ENCODE results near the gene NR3C2.

The NR3C2 gene

DNA sequence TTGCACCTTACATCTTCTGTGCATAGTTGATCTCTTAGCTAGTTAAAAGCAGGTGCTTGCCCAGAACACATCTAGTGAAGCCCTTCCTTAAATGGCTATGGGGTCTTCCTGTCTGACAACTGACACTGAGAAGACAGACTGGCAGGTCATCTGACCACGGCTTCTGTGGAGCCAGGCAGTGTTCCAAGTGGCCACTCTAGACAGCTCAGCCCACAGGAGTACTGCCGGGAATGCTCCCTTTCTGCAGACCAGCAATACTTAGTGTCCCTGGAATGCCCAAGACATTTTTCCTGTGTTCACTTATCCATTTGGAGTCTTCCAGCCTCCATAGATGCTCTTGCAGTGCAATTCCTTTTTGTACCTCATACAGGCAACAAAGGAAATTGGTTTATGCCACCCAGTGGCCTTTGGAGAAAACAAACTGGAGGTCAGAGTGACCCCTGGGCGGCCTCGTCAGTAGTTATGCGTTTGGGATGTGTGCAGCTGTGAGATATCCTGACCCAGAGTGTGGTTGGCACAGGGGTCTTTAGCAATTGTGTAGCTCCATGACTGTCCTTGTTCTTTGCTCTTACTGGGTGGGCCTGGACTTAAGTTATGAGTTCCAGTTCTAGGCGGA, 374.8 kb downstream of the NR3C2 start:
- DNase-seq = no peak

DNA sequence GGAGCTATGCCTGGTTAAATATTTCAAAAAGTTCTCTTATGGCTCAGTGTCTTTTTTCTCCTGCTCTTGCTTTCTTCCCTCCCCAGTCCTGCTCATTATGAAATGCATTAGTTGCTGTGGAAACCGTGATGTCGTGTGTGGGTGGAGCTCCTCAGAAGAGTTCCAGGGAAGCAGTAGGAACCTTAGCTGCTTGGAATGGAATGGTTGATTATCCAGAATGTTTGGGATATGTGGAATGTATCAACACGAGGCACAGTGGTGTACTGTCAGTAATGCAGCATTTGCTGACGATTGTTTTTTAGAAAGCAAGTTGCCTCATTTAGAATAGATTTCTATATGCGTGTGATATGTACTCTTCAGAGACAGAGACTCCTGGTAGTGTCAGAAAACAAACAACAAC, 377.1 kb downstream of the NR3C2 start:
- no peak for DNase-seq

DNA sequence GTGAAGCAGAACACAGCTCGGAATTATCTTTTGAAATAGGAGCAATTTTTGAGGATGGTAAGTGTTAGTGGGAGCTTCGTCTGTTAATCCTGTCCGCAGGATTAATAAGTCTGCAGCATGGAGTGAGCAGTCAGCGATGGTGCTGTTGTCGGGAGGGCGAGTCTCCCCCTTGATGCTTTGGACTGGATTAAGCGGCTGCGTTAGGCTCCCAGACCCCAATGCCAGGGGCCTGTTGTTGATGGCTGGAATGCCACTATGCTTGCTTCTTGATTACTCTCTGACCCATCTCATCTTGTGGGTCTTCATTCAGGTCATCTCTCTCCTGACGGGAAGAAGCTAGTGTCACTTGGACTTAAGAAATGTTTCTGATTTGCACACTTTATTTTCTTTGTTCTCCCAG, 377.8 kb downstream of the NR3C2 start:
- no peak for DNase-seq

DNA sequence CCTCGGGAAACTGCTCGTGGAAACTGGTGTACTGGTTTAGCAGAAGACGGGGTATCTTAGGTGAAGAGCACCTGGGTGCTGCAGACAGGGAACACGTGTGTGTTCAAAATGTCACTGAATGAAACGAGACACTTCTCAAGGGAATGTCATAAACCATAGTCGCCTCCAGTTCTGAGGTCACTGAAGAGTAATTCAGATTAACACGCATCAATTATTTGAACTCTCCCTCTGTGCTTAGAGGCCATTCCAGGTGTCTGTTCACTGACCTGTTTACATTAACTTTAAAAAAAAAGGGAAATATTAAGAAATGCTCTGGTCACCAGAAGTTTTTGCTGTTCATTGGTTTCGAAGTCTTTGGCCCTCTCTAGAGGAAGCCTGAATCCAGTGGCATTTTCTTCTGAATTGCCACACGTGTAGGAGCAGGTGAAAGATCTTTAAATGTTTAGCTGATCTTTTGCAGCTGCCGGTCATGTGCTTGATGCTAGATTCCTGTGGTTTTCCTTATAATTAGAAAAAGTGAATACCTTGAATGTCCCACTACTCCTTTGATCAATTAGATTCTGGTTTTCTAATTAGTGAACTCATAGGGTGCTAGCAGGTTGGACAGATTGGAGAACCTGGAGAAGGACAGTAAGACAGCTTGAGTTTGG, 379.8 kb downstream of the NR3C2 start:
- no peak for DNase-seq

DNA sequence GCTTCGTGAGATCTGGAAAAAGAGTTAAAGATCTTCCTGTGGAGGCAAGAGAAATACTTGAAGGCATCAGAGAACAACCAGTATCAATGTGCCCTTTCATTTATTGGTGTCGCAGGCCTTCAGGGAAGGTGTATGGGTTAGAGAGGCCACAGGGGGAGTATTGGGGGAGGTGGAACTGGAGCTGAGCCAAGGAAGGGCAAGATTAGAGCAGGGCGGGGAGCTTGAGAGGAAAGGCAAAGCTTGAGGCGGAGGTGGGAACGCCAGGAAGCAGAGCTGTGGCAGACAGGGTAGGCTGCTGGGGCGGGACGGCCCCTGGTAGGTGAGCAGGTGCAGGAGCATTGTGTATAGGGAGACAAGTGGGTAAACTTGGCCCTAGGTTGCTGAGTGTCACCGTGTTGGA, 380.4 kb downstream of the NR3C2 start:
- no peak for DNase-seq

DNA sequence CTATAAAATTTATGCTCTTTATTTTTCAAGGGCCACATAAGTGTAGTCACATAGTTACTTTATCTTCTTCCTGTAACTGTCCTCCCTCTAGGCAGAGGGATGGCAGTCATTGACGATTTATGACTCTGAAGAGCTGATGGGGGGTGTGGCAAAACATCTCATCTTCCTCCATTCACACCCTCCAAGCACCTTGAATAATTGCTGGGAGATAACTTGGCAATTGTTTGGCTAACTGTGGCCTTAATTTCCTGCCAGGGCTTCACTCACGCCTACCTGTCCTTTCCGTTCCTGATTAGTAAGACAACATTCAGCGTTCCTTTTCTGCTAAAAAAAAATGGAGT, 381.1 kb downstream of the NR3C2 start:
- DNase-seq = no peak

DNA sequence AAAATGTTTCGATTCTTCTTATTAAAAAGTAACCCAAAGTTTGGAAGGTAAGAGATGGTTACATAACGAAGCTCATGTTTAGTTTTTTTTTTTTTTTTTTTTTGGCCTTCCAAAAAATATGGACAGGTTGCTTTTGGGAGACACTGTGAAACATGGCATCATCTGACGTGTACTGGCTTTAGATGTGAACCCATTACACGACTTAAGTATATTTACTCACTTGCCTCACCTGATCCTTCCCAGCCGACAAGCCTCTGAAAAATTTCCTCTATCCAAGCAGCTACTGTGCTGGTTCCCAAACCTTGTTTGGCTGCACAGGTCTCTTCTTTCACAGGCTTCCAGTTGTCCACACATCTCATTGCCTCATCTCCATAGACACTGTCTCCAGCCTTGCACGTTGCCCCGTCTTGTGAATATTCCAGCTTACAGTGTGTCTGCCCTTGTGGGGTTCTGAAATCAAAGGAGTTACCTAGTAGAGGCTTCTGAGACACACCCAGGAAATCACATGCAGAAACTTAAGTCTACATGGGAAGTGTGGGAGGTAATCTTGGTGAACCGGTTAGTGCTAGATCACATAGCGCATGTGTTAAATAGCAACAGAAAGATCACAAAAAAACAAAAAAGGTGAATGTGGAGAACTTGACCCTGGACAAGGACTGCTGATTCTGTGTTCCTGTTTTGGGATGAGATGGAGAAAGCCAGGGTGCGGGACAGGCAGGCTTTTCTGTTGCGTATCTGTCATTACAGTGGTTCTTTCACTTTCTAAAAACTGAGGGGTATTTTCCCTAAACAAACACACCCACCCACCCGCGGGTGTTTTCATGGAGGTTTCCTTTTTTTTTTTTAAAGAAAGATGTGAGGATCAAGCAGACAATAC, 381.7 kb downstream of the NR3C2 start:
- DNase-seq = no peak

DNA sequence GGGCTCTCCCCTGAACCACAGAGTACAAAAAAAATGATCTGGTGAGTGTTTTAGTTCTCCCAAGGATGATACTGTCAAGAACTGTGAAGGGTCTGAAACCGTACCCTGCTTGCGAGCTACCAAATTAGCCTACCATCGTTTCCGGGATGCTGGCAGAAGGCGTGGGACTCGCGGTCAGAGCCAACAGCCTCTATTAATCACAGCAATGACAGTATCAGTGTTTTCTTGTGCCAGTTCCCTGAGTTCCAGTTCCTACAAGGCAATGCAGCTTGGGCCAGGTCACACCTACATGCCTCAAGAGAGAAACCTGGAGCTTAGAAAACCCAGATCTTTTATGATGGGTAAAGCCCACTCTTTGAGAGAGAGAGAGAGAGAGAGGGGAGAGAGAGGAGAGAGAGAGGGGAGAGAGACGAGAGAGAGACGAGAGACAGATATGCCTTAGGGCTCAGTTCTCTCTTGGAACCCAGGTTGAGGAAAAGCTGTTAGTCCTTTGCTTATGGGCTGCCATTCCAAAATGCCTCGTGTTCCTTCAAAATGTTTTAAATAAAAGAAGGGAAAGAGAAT, 382.5 kb downstream of the NR3C2 start:
- no peak for DNase-seq

DNA sequence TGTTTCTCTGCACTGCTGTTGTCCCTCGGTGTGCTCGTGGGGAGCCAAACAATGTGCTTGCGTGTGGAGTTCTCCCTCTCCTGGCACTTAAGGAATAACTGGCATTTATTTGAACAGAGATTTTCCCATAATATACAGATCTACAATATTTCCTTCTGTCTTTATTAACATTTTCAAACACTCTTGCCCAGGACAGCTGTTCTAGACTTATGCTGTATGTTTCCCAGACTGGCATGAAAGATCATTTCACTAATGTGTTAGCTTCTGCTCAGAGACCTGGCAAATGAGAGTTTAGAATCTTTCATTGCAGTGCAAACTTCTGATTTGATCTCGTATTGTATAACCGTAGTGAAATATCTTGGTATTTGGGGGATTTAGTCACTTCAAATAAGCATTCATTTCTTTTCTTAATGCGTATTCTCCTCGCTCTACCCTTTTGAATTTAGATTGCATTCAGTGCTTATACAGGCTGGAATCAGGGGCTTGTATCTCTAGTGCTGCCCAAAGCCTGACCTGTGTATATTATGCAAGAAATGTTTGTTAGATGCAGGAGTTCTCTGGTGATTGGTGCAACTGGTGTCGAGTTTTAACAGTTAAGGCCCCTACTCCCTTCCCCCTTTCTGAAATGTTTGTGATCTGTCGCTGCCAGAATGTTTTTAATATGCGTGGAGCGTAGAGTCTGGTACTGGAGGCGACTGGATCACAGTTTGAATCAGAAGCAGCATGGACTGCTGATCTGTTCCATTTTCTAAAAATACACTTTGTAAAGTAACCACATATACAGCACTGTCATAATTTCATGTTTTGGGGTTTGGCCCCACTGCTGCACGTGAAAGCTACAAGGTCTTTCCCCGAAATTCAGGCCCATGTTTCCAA, 384.0 kb downstream of the NR3C2 start:
- DNase-seq = no peak

DNA sequence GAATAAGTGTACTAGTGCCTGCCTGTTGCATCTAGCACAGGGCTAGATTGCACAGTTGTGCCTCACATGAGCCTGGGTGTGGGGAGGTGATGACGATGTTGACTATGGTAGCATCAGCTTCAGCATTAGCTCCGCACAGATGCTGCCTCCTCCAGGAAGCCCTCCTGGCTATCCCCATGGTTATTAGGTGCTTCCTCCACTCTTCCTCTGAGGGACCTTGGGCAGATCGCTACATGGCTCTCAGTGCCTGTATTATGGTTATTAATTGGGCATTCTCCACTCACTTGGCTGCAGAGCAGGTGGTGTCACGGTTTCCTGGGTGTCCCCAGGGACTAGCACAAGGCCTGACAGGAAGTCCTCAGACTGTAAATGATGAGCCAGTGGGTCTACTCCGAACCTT, 384.7 kb downstream of the NR3C2 start:
- DNase-seq = no peak

DNA sequence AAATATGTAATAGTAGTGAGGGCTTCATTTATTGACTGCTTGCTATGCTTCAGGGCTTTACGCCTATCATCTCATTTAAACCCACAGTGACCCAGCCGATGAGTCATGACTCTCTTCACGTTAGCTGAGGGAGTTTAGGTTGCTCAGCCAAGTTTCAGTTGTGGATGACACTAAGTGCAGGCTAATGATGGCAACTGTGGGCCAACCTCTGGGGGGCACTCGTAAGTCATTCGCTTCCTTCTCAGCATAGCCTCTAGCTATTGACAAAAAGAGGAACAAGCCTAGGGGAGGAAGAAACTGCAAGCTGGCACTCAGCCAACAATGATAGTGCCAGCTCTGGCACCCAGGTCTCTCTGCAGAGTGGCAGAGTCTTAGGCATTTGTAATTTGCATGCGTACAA, 385.3 kb downstream of the NR3C2 start:
- peak; percentile 73 for DNase-seq

DNA sequence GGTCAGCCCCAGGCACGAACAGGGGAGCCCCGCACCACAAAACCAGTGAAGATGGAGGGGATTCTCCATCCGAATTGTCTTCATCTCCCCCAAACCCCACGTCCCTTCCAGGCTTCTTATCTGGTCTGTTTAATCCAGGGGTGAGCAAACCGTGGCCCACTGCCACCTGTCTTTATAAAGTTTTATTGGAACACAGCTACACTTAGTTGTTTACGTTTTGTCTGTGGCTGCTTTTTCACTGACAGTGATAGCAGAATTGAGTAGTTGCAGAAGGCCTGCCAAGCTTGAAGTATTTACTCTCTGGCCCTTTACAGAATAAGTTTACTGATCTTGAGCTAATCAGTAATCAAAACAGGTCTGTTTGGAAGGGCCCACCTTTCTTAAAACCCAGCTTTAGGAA, 386.4 kb downstream of the NR3C2 start:
- DNase-seq = no peak

DNA sequence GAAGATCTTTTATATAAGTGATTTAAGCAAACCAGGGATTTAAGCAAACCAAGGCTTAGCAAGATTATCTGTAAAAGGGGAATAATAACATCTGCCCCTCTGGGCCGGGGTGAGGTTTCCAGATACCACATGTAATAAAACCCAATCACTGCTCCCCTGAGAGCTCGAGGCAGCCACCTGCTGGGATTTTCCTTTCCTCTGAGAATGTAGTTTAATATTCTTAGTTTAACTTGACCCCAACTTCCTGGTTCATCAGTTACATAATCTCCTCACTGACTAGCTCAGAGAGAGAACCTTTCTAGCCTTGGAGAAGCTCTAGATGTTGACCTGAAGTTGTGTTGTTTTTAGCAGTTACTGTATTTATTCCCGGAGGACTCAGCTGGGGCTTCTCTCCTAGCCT, 387.9 kb downstream of the NR3C2 start:
- no peak for DNase-seq

DNA sequence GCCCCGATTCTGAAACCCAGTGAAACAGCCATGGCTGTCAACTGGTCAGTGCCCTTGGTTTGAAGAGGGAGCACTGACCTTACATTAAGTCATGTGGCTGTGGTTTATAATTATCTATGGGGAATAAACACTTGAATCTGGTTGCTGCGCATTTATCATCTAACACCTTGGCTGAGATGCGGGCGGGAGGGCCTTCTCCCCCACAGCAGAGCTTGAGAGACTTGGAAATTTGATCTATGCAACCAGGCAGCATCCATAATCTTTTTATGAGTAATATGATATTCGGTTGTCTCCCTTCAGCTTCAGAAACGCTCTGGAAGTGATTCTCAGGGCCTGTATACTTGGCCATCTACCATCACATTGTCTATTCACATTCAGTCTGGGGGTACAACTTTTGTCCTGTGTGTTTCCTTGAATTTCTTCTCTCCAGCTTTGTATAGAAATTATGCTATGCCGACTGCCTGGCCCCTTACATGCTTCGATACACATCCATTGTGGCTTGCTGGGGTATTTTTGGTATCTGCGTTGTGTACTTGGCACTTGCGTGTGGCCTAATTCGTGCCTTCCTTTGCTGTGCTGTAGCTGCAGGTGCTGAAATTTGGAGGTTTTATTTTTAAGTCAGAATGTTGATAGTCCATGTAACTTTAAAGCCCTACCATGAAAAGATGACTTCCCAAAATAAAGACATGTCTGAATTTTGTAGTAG, 388.8 kb downstream of the NR3C2 start:
- no peak for DNase-seq

DNA sequence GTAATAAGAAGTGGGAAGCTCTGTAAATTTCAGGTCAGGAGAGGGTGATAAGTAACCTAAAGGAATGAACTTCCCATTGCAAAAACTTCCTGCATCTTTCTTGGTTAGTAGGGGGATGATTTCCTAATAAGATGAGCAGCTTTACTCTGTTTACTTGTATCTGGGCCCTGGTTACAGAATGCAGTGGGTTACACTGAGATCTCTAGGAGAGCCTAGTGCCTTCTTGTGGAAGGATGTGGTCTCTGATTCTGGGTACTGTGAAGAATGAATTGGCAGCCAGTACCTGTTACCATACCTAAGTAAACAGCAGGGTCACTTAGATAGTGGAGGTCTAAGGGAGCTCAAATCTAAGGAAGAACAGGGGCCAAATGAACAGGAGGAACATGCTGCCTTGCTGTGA, 389.8 kb downstream of the NR3C2 start:
- no peak for DNase-seq

DNA sequence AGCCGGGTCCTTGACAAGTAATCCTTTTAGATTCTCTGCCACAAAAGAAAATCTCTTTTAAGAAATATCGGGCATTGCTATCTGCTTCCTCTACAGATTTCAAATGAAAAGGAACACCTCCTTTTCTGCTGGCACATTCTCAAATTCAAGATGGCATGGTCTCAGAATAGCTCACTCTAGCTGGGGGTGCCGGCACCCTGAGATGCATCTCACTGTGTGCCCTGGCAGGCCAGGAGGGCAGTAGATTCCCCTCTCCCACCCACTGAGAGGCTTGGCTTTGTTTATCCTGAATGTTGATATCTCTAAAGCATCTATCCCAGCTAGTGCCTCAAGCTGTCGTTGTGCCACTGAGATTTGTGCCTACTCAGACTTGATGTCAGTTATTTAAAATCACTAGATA, 390.8 kb downstream of the NR3C2 start:
- DNase-seq = no peak

DNA sequence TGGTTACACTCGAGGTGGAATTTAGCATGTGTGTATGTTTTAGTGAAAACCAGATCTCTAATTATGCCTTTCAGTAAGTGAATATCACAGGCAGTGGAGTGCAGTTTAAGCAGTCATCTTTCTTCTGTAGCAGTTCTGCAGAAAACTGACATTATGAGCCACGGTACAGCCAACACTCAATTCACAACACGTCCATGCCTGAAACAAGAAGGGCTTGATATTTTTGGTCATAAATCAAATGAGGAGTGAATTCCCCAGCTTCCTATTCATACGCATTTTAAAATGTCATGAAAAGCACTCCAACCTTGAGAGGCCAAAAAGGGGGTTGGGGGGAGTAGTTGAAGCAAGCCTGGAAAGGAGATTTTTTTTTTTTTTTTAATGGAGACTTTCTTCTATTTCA, 393.6 kb downstream of the NR3C2 start:
- no peak for DNase-seq

DNA sequence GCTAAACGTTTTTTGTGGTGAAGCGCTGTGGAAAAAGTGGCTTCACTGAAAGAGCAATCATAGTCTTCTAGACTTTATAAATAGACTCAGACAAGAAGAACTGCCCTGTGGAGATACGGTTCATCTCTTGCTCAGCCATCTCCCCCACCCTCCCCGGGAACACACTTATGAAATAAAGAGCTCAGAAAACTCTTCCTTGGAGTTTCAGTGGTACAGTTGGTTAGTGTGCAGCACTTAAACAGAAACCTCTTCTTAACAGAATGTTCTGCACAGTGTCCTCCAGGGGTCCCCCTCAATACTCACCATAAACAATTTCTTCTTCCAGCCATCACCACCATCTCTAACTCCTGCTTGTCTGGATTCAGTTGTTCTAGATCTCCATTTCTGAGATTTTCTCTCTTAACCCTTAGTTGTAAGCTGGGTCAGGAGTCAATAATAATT, 397.3 kb downstream of the NR3C2 start:
- DNase-seq = no peak

DNA sequence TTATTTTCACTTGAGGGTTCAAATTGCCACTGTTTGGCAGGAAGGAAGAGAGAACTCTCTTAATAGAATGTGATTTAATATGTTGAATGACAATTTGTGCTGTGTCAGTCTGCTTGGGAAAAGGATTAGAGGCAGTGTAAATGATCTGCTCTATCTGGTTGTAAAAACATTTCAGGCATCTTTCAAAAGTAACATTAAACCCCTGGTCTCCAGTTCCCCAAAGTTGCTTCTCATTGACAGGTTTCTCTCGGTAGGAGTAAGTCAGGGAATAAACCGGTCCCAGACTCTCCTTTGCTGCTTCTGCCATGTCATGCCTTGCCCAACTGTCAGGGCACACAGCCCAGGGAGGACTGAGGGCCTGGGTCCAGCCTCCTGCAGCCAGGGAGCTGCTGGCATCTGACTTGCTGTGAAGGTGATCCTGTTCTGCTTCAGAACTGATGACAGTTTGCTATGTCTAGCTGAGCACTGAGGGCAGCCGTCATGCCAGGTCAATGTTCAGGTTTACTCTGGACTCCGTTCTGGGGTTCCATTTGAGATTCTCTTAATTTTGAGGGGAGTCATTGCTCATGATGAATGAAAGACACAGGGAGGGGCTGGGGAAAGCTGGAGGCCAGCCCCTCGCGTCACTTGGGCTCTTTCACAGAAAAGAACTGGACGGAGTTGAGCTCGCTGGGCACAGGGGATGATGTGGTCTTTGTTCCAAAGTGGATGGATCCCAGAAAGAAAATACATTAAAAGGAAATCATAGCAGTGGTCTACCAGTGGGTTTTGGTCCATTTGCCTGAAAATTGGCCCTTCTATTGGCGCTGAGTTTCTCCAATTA, 397.9 kb downstream of the NR3C2 start:
- no peak for DNase-seq

DNA sequence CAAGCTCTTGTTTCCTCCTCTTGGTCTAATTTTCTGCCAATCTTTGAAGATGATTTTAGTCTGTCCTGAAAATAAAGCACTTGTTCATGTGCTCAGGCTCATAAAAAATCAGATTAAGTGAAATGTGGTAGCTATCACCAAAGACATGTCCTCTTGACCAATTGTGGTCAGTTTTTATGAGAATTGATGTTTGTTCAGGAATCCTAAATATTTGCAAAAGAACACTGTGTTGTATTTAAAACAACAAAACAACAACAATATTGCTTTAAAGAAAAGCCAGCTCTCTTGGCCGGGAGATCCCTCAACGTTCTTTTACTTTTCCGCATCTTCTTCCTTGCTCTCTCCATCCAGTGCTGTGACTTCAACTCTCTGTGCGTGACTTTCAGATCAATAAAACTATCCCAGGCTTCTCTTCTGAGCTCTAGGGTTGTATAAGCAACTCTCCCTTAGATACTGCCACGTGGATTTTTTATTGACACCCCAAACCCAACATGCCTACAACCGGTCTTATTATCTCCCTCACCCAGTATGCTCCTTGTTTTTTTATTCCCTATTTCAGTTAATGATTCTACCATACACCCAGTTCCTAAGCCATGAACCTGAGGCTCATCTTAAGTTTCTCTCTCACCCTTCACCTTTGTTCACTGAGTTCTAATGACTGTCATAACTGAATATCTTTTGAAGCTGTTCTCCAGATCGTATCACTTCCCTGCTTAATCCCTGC, 400.4 kb downstream of the NR3C2 start:
- DNase-seq = no peak

DNA sequence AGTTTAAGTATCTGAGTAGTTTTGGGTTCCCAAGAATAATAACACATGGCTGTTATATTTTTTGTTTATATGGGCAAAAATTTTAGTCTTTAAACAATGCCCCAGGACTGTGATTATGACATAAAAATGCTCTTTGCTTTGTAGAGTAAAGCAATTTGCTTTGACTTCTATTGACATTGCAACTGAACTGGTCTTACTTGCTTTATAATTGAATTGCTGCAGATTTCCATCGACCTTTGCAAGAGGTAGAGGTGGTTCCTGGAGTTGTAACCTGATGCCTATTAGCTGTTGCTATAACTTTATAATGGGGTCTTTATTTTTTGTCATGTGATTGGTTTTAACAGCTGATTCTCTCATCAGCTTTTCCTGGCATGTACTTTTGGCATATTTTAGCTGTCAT, 407.4 kb downstream of the NR3C2 start:
- no peak for DNase-seq

All from activated CD8-positive, alpha-beta memory T cell treated with anti-CD3 and anti-CD28 coated beads, Interleukin-2, amount 50 U/mL, for 48 hours (primary cell).